ENCODE results near the gene RANBP1.

The RANBP1 gene

DNA sequence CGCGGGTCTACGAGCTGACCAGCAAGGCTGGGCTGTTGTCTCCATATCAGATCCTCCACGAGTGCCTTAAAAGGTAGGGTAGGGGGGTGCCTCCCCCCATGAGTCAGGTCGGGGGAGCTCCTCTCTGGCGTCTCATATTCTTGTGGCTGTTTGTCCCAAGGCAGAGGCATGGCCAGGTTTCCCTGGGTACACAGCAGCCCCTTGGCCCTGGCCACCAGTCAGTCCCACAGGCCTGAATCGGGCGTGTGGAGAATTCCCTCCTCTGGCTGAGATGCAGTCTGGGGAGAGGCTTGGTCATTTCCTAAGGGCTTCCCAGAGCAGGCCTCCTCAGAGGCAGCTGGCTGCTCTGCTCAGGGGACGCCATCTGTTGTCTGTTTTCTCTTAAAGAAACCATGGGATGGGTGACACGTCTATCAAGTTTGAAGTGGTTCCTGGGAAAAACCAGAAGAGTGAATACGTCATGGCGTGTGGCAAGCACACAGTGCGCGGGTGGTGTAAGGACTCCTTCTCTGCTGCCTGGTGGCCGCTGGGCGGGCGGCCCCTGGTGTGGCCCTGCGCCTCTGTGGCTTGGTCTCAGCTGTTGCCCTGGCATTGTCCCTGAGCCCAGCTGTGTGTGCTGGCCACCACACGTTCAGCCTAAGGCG is 9.6 kb upstream of the RANBP1 start:
- Histone ChIP-seq H3K27me3 (ENCODE audit: insufficient read depth, low read depth, severe bottlenecking) (no peaks in the 10 kb centered on the region), H3K36me3 (peaks cover 89% of the 10 kb centered on the region), H3K4me3 (ENCODE audit: low read depth, low read length) (no peak overlapping the region), H3K27ac (peak overlapping the region; percentile 76), H3K9me3 (ENCODE audit: severe bottlenecking) (no peaks in the 10 kb centered on the region)
- DNase-seq = peak; percentile 55
- TF ChIP-seq, protein P1, sequence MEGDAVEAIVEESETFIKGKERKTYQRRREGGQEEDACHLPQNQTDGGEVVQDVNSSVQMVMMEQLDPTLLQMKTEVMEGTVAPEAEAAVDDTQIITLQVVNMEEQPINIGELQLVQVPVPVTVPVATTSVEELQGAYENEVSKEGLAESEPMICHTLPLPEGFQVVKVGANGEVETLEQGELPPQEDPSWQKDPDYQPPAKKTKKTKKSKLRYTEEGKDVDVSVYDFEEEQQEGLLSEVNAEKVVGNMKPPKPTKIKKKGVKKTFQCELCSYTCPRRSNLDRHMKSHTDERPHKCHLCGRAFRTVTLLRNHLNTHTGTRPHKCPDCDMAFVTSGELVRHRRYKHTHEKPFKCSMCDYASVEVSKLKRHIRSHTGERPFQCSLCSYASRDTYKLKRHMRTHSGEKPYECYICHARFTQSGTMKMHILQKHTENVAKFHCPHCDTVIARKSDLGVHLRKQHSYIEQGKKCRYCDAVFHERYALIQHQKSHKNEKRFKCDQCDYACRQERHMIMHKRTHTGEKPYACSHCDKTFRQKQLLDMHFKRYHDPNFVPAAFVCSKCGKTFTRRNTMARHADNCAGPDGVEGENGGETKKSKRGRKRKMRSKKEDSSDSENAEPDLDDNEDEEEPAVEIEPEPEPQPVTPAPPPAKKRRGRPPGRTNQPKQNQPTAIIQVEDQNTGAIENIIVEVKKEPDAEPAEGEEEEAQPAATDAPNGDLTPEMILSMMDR (IDR thresholded peaks at IDR 0.05; ENCODE audit: low read depth, low read length) = no peak

DNA sequence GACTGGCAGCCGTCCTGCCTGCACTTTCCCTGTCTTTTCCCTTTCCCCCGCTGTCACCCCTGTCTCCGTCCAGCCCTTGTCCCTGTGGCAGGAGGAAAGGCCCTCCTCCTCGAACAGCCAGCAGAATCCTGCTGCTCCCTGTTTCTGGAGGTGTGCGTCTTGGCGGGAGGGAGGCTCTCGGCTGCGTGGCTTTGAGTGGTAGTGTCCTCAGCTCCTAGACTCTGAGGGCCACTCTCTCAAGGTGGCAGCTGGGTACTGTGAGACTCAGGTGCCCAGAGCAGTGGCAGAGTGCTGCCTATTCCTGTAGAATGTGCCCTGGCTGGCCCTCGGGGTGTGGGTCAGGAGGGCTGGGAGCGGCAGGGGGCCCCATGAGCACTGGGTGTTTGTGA is 9.1 kb upstream of the RANBP1 start:
- no peaks in the 10 kb centered on the region for H3K9me3 ChIP-seq (ENCODE audit: severe bottlenecking)
- no peaks in the 10 kb centered on the region for H3K27me3 ChIP-seq (ENCODE audit: insufficient read depth, low read depth, severe bottlenecking)
- DNase-seq = no peak
- TF ChIP-seq, protein P1 (IDR thresholded peaks at IDR 0.05; ENCODE audit: low read depth, low read length) = no peak
- H3K27ac ChIP-seq = peak overlapping the region; percentile 76
- H3K36me3 ChIP-seq = peaks cover 89% of the 10 kb centered on the region
- H3K4me3 ChIP-seq (ENCODE audit: low read depth, low read length) = no peak overlapping the region

DNA sequence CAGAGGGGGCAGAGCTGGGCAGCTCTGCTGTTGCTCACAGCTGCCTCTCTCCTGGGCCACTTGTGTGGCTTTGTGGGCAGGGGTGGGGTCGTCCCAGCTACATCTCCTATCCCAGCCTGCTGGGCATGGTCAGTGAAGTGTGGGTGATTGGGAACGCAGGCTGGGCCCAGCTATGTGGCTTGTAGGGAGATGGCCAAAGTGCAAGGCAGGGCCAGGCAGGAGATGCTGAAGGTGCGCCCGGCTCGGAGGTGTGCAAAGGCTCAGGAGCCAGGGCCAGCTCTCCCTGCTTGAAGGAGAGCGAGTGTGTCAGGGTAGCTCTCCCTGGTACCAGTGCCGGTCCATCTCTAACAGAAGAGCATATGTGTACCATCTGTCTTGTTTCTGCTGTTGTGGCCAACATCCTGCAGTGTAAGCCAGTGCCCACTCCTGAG is 8.4 kb upstream of the RANBP1 start:
- Histone ChIP-seq H3K36me3 (peaks cover 89% of the 10 kb centered on the region), H3K27me3 (ENCODE audit: insufficient read depth, low read depth, severe bottlenecking) (no peaks in the 10 kb centered on the region), H3K4me3 (ENCODE audit: low read depth, low read length) (no peak overlapping the region), H3K27ac (peak overlapping the region; percentile 76), H3K9me3 (ENCODE audit: severe bottlenecking) (no peaks in the 10 kb centered on the region)
- no peak for DNase-seq
- TF ChIP-seq, protein P1 (IDR thresholded peaks at IDR 0.05; ENCODE audit: low read depth, low read length) = no peak

DNA sequence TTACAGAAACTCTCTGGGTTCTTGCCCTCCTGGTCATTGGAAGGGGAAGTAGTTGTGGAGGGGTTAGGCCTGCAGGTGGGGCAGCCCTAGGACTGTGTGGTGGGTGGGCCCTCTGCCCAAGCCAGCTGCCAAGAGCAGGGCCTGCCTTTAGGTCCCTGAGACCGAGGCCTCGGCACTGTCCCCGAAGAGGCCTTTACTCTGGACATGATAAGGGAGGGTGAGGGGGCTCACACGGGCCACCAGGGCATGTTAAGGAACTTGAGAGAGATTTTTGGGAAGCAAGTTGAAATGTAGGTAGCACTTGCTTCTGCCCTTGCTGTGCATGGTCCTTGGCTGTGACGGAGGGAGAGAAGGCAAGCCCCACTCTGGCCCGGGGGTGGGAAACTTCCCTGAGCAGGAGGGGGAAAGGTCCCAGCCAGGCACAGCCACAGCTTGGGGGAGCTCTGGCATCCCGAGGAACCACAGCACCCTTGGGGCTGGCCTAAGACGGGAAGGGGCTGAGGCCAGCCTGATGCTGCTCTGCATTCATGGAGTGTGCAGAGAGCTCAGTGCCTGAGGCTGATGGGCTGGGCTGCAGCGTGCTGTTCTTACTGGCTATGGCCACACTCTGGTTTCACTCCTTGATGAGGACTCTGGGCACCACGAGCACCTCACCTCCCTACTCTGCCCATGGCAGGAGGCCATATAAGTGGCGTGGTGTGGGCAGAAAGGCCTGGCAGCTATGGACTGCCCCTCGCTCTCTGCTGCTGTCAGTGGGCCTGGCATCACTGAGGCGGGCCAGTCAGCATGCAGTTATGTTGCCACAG is 7.8 kb upstream of the RANBP1 start:
- TF ChIP-seq, protein P1 (IDR thresholded peaks at IDR 0.05; ENCODE audit: low read depth, low read length) = no peak
- Histone ChIP-seq H3K27me3 (ENCODE audit: insufficient read depth, low read depth, severe bottlenecking) (no peaks in the 10 kb centered on the region), H3K36me3 (peaks cover 90% of the 10 kb centered on the region), H3K4me3 (ENCODE audit: low read depth, low read length) (no peak overlapping the region), H3K9me3 (ENCODE audit: severe bottlenecking) (no peaks in the 10 kb centered on the region), H3K27ac (peak overlapping the region; percentile 76; the same call in 1 of the 2 replicates)
- no peak for DNase-seq

DNA sequence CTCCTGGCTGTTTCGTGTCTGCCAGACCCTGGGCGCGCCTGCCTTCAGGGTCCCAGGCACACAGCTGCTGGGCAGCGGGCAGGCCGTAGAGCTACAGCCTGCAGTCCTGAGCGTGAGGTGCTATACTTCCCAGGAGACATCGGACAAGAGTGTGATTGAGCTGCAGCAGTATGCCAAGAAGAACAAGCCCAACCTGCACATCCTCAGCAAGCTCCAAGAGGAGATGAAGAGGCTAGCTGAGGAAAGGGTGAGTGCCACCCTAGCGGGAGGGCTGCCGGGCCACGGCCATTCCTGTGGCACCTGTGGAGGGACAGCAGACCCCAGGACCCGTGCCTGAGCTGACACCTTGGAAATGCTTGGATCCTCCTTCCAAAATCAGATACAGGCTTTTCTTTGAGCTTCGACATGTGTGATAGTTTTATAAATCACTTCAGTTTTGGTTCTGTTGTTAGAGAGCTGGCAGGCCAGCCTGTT is 7.1 kb upstream of the RANBP1 start:
- Histone ChIP-seq H3K27me3 (ENCODE audit: insufficient read depth, low read depth, severe bottlenecking) (no peaks in the 10 kb centered on the region), H3K36me3 (peaks cover 96% of the 10 kb centered on the region)

More for the DNA sequence above, 7.1 kb upstream of the RANBP1 start:
- H3K27ac ChIP-seq = no peak overlapping the region
- TF ChIP-seq, protein P1 (IDR thresholded peaks at IDR 0.05; ENCODE audit: low read depth, low read length) = no peak
- H3K9me3 ChIP-seq (ENCODE audit: severe bottlenecking) = no peaks in the 10 kb centered on the region
- no peak overlapping the region for H3K4me3 ChIP-seq (ENCODE audit: low read depth, low read length)
- no peak for DNase-seq

Measured in WERI-Rb-1 (cell line).